ENCODE data around the gene FSIP1. TPM values are rescaled to one million over a fixed set of nuclear protein-coding genes. Genes with fewer than 3 reads are reported as not detected.

The FSIP1 gene
- total RNA-seq, 4 donors from 2014 or later, result 1.9 to 8.6 (median 5.6) TPM; not detected in 1

GRCh38 chr15:39651881-39652280, 130.8 kb downstream of the FSIP1 start:
- intact Hi-C loops (cut with DNase I; ENCODE audit: low total_unique reads) (loop anchor here (10.0 kb wide), 1 partner anchor 47 kb away; no protein-coding TSS in a partner anchor), in situ Hi-C loops (cut with MboI; ENCODE audit: low pct_ligation_motif_present in 1 of 4, low pct_unique_long_range_greater_than_20kb in 1 of 4, low sequenced_read_pairs in 3 of 4) (no loop called here)
- Histone ChIP-seq H3K27me3 (no peaks in the 10 kb centered on the region), H3K4me3 (no peak overlapping the region), H3K36me3 (no peaks in the 10 kb centered on the region), H3K27ac (no peak overlapping the region), H3K9me3 (no peaks in the 10 kb centered on the region), H3K4me1 (peaks cover 0 to 8% (median 0%) of the 10 kb centered on the region in 4 donors)
- no peak for DNase-seq
- WGBS, 2 donors (ENCODE audit: low coverage in 1 of 2), result 84 to 86% methylated on average over 1 of the region's 1 CpG
- TF ChIP-seq POLR2AphosphoS5 (IDR thresholded peaks at IDR 0.05) (no peak), POLR2A (IDR thresholded peaks at IDR 0.05) (no peak), EP300 (IDR thresholded peaks at IDR 0.05; ENCODE audit: low read depth) (no peak), CTCF (IDR thresholded peaks at IDR 0.05) (no peak)

GRCh38 chr15:39651295-39651694, 131.3 kb downstream of the FSIP1 start:
- in situ Hi-C loops (cut with MboI; ENCODE audit: low pct_ligation_motif_present in 1 of 4, low pct_unique_long_range_greater_than_20kb in 1 of 4, low sequenced_read_pairs in 3 of 4) (no loop called here), intact Hi-C loops (cut with DNase I; ENCODE audit: low total_unique reads) (loop anchor here (10.0 kb wide), 1 partner anchor 46 kb away; no protein-coding TSS in a partner anchor)
- WGBS, 2 donors (ENCODE audit: low coverage in 1 of 2), result 77 to 85% methylated on average over 1 of the region's 1 CpG
- DNase-seq, result no peak
- TF ChIP-seq POLR2AphosphoS5 (IDR thresholded peaks at IDR 0.05) (no peak), EP300 (IDR thresholded peaks at IDR 0.05; ENCODE audit: low read depth) (no peak), POLR2A (IDR thresholded peaks at IDR 0.05) (no peak), CTCF (IDR thresholded peaks at IDR 0.05) (no peak)
- Histone ChIP-seq H3K4me1 (peaks cover 0 to 8% (median 0%) of the 10 kb centered on the region in 4 donors), H3K36me3 (no peaks in the 10 kb centered on the region), H3K4me3 (no peak overlapping the region), H3K27me3 (no peaks in the 10 kb centered on the region), H3K9me3 (no peaks in the 10 kb centered on the region), H3K27ac (no peak overlapping the region)

- DNase-seq, result no peak
- Histone ChIP-seq H3K9me3 (no peaks in the 10 kb centered on the region), H3K27ac (no peak overlapping the region), H3K4me3 (no peak overlapping the region), H3K36me3 (no peaks in the 10 kb centered on the region), H3K4me1 (peaks cover 0 to 15% (median 3%) of the 10 kb centered on the region in 4 donors), H3K27me3 (no peaks in the 10 kb centered on the region)
- in situ Hi-C loops (cut with MboI; ENCODE audit: low pct_ligation_motif_present in 1 of 4, low pct_unique_long_range_greater_than_20kb in 1 of 4, low sequenced_read_pairs in 3 of 4), result no loop called here
- TF ChIP-seq POLR2AphosphoS5 (IDR thresholded peaks at IDR 0.05) (no peak), POLR2A (IDR thresholded peaks at IDR 0.05) (no peak), EP300 (IDR thresholded peaks at IDR 0.05; ENCODE audit: low read depth) (no peak), CTCF (IDR thresholded peaks at IDR 0.05) (no peak)
- WGBS, 2 donors (ENCODE audit: low coverage in 1 of 2), result 80 to 81% methylated on average over 5 to 6 of the region's 6 CpGs
- intact Hi-C loops (cut with DNase I; ENCODE audit: low total_unique reads), result loop anchor here (10.0 kb wide), 1 partner anchor 45 kb away; no protein-coding TSS in a partner anchor
Measured at GRCh38 chr15:39649757-39650156, 132.9 kb downstream of the FSIP1 start.

GRCh38 chr15:39646425-39646824, 136.2 kb downstream of the FSIP1 start:
- intact Hi-C loops (cut with DNase I; ENCODE audit: low total_unique reads), result loop anchor here (2.0 kb wide), 1 partner anchor 50 kb away; no protein-coding TSS in a partner anchor
- Histone ChIP-seq H3K4me1 (peaks cover 13 to 40% (median 24%) of the 10 kb centered on the region in 4 donors), H3K9me3 (no peaks in the 10 kb centered on the region), H3K4me3 (no peak overlapping the region), H3K27me3 (no peaks in the 10 kb centered on the region), H3K36me3 (no peaks in the 10 kb centered on the region), H3K27ac (no peak overlapping the region)
- TF ChIP-seq POLR2AphosphoS5 (IDR thresholded peaks at IDR 0.05) (no peak), CTCF (IDR thresholded peaks at IDR 0.05) (no peak), EP300 (IDR thresholded peaks at IDR 0.05; ENCODE audit: low read depth) (no peak), POLR2A (IDR thresholded peaks at IDR 0.05) (no peak)
- in situ Hi-C loops (cut with MboI; ENCODE audit: low pct_ligation_motif_present in 1 of 4, low pct_unique_long_range_greater_than_20kb in 1 of 4, low sequenced_read_pairs in 3 of 4), result no loop called here
- no peak for DNase-seq
- WGBS, 2 donors (ENCODE audit: low coverage in 1 of 2), result 97 to 100% methylated on average over 2 to 5 of the region's 5 CpGs
